SU-DHL-6 (cell line): ENCODE measurements around the gene SLC22A13.

Source experiments
- EZH2phosphoT487 ChIP-seq: fragments of 200-600 bp; sonication (generic), shearing (Covaris generic); conservative IDR thresholded peaks from 2 replicates; pipeline ENCODE4 v1.6.1; 2018; ENCODE audit warnings: mild to moderate bottlenecking, antibody characterized with exemption, low read length, moderate library complexity, mixed read lengths
- TF ChIP-seq, protein P1 (sequence below): fragments of 200-600 bp; sonication (generic); IDR thresholded peaks from one replicate; pipeline ENCODE4 v1.5.1; 2017; ENCODE audit warnings: antibody characterized with exemption, mild to moderate bottlenecking, low read length, moderate library complexity; ENCODE audit not compliant: insufficient read depth, poor library complexity, severe bottlenecking

DNA sequence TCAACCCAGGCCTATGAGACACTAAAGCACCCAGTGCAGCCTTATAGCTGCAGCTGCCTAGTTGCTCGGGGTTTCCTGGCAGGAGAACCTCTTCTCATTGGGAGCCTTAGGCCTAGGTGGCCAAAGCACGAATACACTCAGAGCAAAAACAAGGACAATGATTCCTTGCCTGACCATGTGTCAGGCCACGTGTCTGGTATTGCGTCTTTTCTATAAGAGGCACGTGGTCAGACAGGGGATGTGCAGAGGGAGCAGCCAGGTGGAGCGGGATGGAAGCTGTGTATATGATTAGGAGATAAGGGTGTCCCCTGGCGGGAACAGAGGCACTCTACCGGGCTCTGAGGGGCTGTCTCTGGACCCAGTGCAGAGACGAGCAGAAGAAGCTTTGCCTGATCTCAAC, 42.8 kb downstream of the SLC22A13 start:
- TF ChIP-seq, protein P1, sequence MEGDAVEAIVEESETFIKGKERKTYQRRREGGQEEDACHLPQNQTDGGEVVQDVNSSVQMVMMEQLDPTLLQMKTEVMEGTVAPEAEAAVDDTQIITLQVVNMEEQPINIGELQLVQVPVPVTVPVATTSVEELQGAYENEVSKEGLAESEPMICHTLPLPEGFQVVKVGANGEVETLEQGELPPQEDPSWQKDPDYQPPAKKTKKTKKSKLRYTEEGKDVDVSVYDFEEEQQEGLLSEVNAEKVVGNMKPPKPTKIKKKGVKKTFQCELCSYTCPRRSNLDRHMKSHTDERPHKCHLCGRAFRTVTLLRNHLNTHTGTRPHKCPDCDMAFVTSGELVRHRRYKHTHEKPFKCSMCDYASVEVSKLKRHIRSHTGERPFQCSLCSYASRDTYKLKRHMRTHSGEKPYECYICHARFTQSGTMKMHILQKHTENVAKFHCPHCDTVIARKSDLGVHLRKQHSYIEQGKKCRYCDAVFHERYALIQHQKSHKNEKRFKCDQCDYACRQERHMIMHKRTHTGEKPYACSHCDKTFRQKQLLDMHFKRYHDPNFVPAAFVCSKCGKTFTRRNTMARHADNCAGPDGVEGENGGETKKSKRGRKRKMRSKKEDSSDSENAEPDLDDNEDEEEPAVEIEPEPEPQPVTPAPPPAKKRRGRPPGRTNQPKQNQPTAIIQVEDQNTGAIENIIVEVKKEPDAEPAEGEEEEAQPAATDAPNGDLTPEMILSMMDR, result no peak
- no peak for TF ChIP-seq EZH2phosphoT487
